Ovary (tissue), 3 donors: ENCODE data around the gene CROCC2.

ENCODE experiments used
- CTCF ChIP-seq, 3 donors: fragments of 450-650 bp in 2 of 3; fragments of 200-600 bp in 1 of 3; IDR thresholded peaks; one replicate each; pipeline versions ENCODE4 v1.5.1 to v1.8.0; 2016 to 2022; ENCODE audit warnings: antibody characterized with exemption in 3 of 3, mild to moderate bottlenecking in 1 of 3
- EP300 ChIP-seq: sonication (generic); formaldehyde crosslinking; IDR thresholded peaks from one replicate; pipeline ENCODE4 v1.6.1; 2017; ENCODE audit warnings: antibody characterized with exemption
- donor health status: DM: no; HTN: no; CAD: no.

DNA sequence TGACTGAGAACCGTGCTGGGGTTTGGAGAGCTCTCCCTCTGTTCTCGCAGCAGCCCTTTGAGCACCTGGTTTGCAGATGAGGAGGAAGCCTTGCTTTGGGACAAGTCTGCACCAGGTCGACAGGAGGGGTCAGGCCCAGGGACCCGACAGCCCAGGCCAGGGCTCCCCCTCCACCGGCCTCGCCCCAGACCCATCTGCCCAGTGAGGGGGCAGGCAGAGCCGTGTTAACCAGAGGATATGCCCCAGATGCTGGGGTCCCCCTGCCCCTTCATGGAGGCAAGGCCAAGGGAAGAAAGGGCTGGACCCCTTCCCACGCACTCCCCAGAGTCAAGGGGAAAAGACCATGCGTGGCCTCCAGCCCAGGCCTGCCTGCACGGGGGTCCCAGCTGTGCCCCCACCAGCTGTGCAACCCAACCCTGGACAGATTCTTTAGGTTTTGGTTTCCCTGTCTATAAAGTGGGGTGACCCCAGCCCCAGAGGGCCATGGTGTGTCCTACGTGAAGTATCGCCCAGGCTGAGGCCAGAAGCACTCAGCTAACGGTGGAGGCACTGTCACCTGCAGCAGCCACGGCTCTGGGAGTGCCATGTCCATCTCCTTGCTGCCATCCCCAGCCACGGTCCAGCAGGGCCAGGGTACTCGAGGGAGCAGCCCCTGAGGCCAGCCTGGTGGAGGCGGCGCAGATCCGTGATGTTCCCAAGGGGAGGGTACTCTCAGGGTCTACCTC, 87.5 kb downstream of the CROCC2 start:
- TF ChIP-seq EP300, result no peak
- TF ChIP-seq CTCF (IDR thresholded peaks at IDR 0.05), result no peak
